T-cell (primary cell): Measurements from ENCODE around the gene NOL6. TPM values are rescaled to one million over a fixed set of nuclear protein-coding genes. Genes with fewer than 3 reads are reported as not detected.

Experiments
- ATAC-seq, 4 experiments: fragments of 200-7000 bp in 3 of 4; fragments of 150-1000 bp in 1 of 4; cut with Tn5 transposase; replicated peaks in 1 of 4; 1 replicate in 3 of 4; 2 replicates in 1 of 4; pipeline ENCODE4 v1.10.0; 2021; ENCODE audit warnings: moderate library complexity in 3 of 4, mild to moderate bottlenecking in 2 of 4, moderate number of reproducible peaks in 1 of 4
- CTCF ChIA-PET, 2 donors: fragments of 300-600 bp; sonication (Branson Sonifier 250); formaldehyde crosslinking; loops; one replicate each; lab custom pipeline; 2022; ENCODE audit warnings: antibody characterized with exemption in 2 of 2; lab: Charles Lee
- POLR2A ChIA-PET, 2 donors: fragments of 300-600 bp; sonication (Branson Sonifier 250); formaldehyde crosslinking; loops; one replicate each; lab custom pipeline; 2022; ENCODE audit warnings: antibody characterized with exemption in 2 of 2; lab: Charles Lee
- DNase-seq, 35 experiments: peaks; one replicate each; pipeline versions ENCODE4 v3.0.0 to v3.0.0-alpha.2; 2013 to 2023
- H3K27ac ChIP-seq: one replicate; pipeline ENCODE4 v1.5.1; 2013; ENCODE audit warnings: low read length
- H3K27me3 ChIP-seq, 2 experiments: replicated peaks in 1 of 2; 1 replicate in 1 of 2; 2 replicates in 1 of 2; pipeline versions ENCODE4 v1.6.1 to v1.7.0; 2013; ENCODE audit warnings: low read length in 1 of 2, mixed read lengths in 1 of 2; ENCODE audit not compliant: control insufficient read depth in 2 of 2, insufficient read depth in 2 of 2; ENCODE audit errors: extremely low read depth in 1 of 2
- H3K36me3 ChIP-seq, 2 donors: 1 replicate in 1 of 2; 2 replicates in 1 of 2; pipeline versions ENCODE4 v1.6.1 to v1.7.0; 2013; ENCODE audit warnings: low read length in 1 of 2; ENCODE audit not compliant: control insufficient read depth in 2 of 2, insufficient read depth in 1 of 2; ENCODE audit errors: extremely low read depth in 1 of 2
- H3K4me1 ChIP-seq, 2 experiments: 1 replicate in 1 of 2; 2 replicates in 1 of 2; pipeline versions ENCODE4 v1.6.1 to v1.7.0; 2013; ENCODE audit warnings: low read length in 2 of 2, mixed read lengths in 1 of 2; ENCODE audit not compliant: insufficient read depth in 2 of 2, control insufficient read depth in 1 of 2; ENCODE audit errors: extremely low read depth in 1 of 2
- H3K4me3 ChIP-seq, 2 donors: 1 replicate in 1 of 2; 2 replicates in 1 of 2; pipeline versions ENCODE4 v1.5.1 to v1.7.0; 2013; ENCODE audit warnings: mild to moderate bottlenecking in 2 of 2, low read length in 1 of 2, moderate library complexity in 1 of 2; ENCODE audit not compliant: control insufficient read depth in 1 of 2; ENCODE audit errors: extremely low read depth in 1 of 2
- H3K9me3 ChIP-seq: 2 replicates; pipeline ENCODE4 v1.7.0; 2013
- H3K27ac Mint-ChIP-seq, 2 donors: one replicate each; pipeline ENCODE4 v1.8.0; 2020 to 2021; ENCODE audit warnings: mild to moderate bottlenecking in 2 of 2, mixed read lengths in 2 of 2
- H3K27me3 Mint-ChIP-seq, 2 donors: one replicate each; pipeline ENCODE4 v1.8.0; 2021 to 2022; ENCODE audit warnings: mixed read lengths in 2 of 2
- H3K36me3 Mint-ChIP-seq: one replicate; pipeline ENCODE4 v1.8.0; 2021; ENCODE audit warnings: mixed read lengths
- H3K4me1 Mint-ChIP-seq, 3 donors: one replicate each; pipeline ENCODE4 v1.8.0; 2020 to 2022; ENCODE audit warnings: mixed read lengths in 3 of 3, mild to moderate bottlenecking in 1 of 3
- H3K4me3 Mint-ChIP-seq, 3 donors: one replicate each; pipeline ENCODE4 v1.8.0; 2020 to 2022; ENCODE audit warnings: mild to moderate bottlenecking in 3 of 3, mixed read lengths in 3 of 3, moderate library complexity in 3 of 3
- H3K9me3 Mint-ChIP-seq, 3 donors: one replicate each; pipeline ENCODE4 v1.8.0; 2020 to 2022; ENCODE audit warnings: mixed read lengths in 3 of 3
- WGBS: methylation state at CpG from one replicate; pipeline ENCODE4 v1.1.5; 2013; ENCODE audit warnings: missing lambda C conversion rate; ENCODE audit not compliant: insufficient coverage; 5-methylcytosine and 5-hydroxymethylcytosine counted together
- total RNA-seq, 35 experiments: library from RNA in 6 of 35; stranded (reverse) in 6 of 35; fragments of 120-200 nt in 1 of 35; gene quantifications; one replicate each; pipeline versions ENCODE4 v1.2.1 to v1.2.4 and lab custom pipeline; 2013 to 2026

The NOL6 gene
- total RNA-seq, 5 donors from 2014 or later (not counting 1 experiment from before 2014, with no cell fraction given) = 35.1 to 57.6 (median 47.1) TPM

DNA sequence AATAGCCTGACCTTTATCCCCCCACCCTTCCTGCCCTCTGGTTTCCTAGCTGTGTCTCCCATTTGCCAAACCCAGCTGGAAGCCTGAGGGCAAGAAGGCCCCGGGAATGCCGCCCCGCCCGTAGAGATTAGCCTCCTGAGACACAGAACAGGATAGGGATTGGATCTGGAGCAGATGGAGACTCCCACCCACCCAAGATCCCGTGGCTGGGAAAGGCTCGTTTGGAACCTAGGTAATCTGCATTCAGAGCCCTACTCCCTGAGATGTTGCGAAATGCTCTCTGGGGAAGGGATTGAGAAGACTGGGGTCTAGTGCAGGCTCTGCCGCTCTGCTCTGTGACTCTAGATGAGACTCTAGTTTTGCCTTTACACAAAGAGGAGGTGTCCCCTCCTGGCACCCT lies 37.3 kb downstream of the NOL6 start:
- no CpG with 5 or more reads among the region's 8 CpGs for WGBS
- Histone ChIP-seq H3K4me1 (no peaks in the 10 kb centered on the region), H3K36me3 (peaks cover 5 to 8% of the 10 kb centered on the region in 2 donors), H3K27me3 (no peaks in the 10 kb centered on the region), H3K27ac (no peak overlapping the region), H3K9me3 (no peaks in the 10 kb centered on the region), H3K4me3 (no peak overlapping the region)
- POLR2A ChIA-PET = interaction anchor here in 1 of 2 donors (0.5 kb wide), 1 partner anchor 9 kb away, joined by 7 read pairs; no protein-coding TSS in a partner anchor
- ATAC-seq (no peak), DNase-seq (no peak)
- Mint-ChIP-seq H3K27me3 (no peaks in the 10 kb centered on the region), H3K27ac (no peak overlapping the region), H3K9me3 (no peaks in the 10 kb centered on the region), H3K4me1 (peaks cover 9 to 28% (median 13%) of the 10 kb centered on the region in 3 donors), H3K36me3 (peaks cover 14% of the 10 kb centered on the region), H3K4me3 (no peak overlapping the region)
- CTCF ChIA-PET = no interaction called here

DNA sequence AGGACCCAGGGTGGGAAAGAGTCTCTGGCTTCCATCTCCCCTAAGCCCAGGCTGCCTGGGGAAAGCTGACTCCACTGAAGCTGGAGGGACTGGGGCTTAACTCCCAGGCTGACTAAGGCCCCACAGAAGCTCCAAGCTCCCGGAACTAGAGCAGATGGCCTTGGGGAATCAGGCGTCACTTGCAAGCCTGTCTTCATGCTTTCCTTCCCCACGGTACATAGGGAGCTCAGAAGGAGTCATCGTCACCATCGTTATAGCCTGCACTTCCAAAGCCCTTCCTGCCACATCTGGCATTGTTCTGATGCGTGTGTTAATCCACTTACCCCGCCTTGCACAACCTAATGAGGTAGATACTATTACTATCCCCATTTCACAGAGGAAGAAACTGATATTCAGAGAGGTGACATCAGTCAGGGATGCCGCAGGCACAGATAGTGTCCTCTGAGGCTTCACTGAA lies 37.9 kb downstream of the NOL6 start:
- Mint-ChIP-seq H3K36me3 (peaks cover 10% of the 10 kb centered on the region), H3K4me3 (no peak overlapping the region), H3K4me1 (peaks cover 9 to 26% (median 13%) of the 10 kb centered on the region in 3 donors), H3K9me3 (no peaks in the 10 kb centered on the region), H3K27ac (no peak overlapping the region), H3K27me3 (no peaks in the 10 kb centered on the region)
- no peak overlapping the region for H3K27ac ChIP-seq
- ChIA-PET CTCF (no interaction called here), POLR2A (interaction anchor here in 1 of 2 donors (0.5 kb wide), 1 partner anchor 8 kb away, joined by 7 read pairs; no protein-coding TSS in a partner anchor)
- H3K9me3 ChIP-seq = no peaks in the 10 kb centered on the region
- H3K4me1 ChIP-seq = no peaks in the 10 kb centered on the region
- H3K27me3 ChIP-seq = no peaks in the 10 kb centered on the region
- peaks cover 3 to 5% of the 10 kb centered on the region in 2 donors for H3K36me3 ChIP-seq
- DNase-seq (no peak), ATAC-seq (no peak)
- WGBS = 96% methylated on average over 3 of the region's 8 CpGs
- no peak overlapping the region for H3K4me3 ChIP-seq

DNA sequence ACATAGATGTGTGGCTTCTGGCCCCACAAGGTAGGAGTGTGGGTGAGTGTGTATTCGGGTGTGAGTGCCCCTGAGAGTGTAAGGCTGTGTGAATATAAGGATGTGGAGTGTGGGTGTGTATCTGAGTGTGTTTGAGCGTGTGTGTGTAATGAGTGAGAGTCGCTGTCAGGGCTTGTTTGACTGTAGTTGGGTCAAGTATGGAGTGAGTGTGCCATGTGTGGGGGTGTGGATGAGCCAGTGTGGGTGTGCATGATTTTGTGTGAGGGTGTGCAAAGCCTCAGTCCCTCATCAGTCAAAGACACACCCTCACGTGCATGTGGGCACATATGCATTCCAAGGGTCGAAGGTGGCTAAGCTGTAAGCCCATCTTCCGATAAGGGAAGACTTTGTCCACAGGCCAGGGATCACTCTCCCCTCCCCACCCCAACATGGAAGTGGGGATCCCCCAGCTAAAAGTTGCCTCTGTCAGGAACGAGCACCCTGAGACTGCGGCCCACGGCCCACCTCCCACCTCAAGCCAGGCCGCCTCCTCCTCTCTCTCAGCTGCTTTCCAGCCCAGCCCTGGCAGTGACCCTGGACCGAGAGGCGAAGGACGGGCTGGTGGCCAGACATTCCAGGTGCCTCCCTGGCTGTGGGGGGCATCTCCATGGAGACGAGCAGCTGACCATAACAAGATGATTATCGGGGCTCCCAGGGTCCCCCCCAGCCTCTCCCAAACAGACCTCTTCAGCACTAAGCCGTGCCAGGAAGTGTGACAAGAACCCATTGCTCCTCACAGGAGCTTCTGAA lies 39.2 kb downstream of the NOL6 start:
- DNase-seq (no peak), ATAC-seq (no peak)
- H3K4me3 ChIP-seq = no peak overlapping the region
- no peak overlapping the region for H3K27ac ChIP-seq
- Mint-ChIP-seq H3K36me3 (no peaks in the 10 kb centered on the region), H3K4me3 (no peak overlapping the region), H3K9me3 (no peaks in the 10 kb centered on the region), H3K27me3 (no peaks in the 10 kb centered on the region), H3K4me1 (peaks cover 0 to 14% (median 9%) of the 10 kb centered on the region in 3 donors), H3K27ac (no peak overlapping the region)
- ChIA-PET POLR2A (no interaction called here), CTCF (interaction anchor here in 1 of 2 donors (1.2 kb wide), 1 partner anchor 32 kb away, joined by 5 read pairs; no protein-coding TSS in a partner anchor)
- H3K36me3 ChIP-seq = no peaks in the 10 kb centered on the region
- H3K9me3 ChIP-seq = no peaks in the 10 kb centered on the region
- 79% methylated on average over 14 of the region's 16 CpGs for WGBS
- H3K4me1 ChIP-seq = no peaks in the 10 kb centered on the region
- no peaks in the 10 kb centered on the region for H3K27me3 ChIP-seq

DNA sequence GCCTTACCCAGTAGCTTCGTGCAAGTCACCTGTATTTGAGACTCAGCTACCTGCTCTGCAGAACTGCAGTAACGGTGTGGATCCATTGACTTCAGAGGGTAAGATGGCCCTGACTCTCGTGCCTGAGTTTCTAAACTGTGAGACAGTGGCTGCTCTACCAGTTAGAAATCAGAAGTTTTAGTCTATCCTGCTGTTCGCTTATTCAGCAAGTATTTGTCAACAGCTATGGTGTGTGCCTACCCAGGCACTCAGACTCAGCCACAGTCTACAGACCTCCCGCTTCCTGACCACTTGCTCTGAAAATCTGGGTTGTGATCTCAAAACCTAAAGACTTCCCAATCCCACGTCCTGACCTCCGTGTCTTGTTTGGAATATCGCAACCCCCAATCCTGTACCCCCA lies 39.9 kb downstream of the NOL6 start:
- DNase-seq (no peak), ATAC-seq (no peak)
- 82% methylated on average over 7 of the region's 8 CpGs for WGBS
- Mint-ChIP-seq H3K4me3 (no peak overlapping the region), H3K9me3 (no peaks in the 10 kb centered on the region), H3K27me3 (no peaks in the 10 kb centered on the region), H3K4me1 (peaks cover 0 to 14% (median 9%) of the 10 kb centered on the region in 3 donors), H3K27ac (no peak overlapping the region), H3K36me3 (no peaks in the 10 kb centered on the region)
- H3K36me3 ChIP-seq = no peaks in the 10 kb centered on the region
- no peaks in the 10 kb centered on the region for H3K9me3 ChIP-seq
- POLR2A ChIA-PET = no interaction called here
- no peak overlapping the region for H3K27ac ChIP-seq
- H3K27me3 ChIP-seq = no peaks in the 10 kb centered on the region
- no peaks in the 10 kb centered on the region for H3K4me1 ChIP-seq
- H3K4me3 ChIP-seq = no peak overlapping the region
- CTCF ChIA-PET = interaction anchor here (0.6 to 1.2 kb wide), 3 partner anchors 19 to 176 kb away, joined by 3 to 5 read pairs (median 3); no protein-coding TSS in a partner anchor

DNA sequence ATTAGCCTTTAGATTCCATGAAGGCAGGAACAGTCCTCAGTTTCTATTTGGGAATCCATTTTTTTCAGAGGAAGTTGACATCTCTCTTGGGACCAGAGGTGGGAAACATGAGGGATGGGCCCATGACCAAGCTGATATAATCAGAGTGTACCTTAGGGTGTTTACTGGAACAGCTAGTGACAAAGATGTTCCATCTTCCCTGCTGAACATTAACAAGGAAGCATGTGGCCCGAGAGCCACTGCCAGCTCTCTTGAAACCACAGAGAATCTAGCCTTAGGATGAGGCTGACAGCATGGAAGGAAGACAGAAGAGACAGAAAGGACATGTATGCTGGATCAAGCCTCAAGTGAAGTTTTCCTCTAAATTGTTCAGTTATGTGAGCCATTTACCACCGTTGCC lies 42.3 kb downstream of the NOL6 start:
- Mint-ChIP-seq H3K4me1 (peaks cover 4 to 12% (median 6%) of the 10 kb centered on the region in 3 donors), H3K27ac (no peak overlapping the region), H3K4me3 (no peak overlapping the region), H3K27me3 (no peaks in the 10 kb centered on the region), H3K36me3 (no peaks in the 10 kb centered on the region), H3K9me3 (no peaks in the 10 kb centered on the region)
- Histone ChIP-seq H3K4me3 (no peak overlapping the region), H3K27me3 (no peaks in the 10 kb centered on the region), H3K36me3 (no peaks in the 10 kb centered on the region), H3K9me3 (no peaks in the 10 kb centered on the region), H3K27ac (no peak overlapping the region), H3K4me1 (no peaks in the 10 kb centered on the region)
- DNase-seq = no peak
- 80% methylated on average over 1 of the region's 2 CpGs for WGBS
- no peak for ATAC-seq
- POLR2A ChIA-PET = interaction anchor here in 1 of 2 donors (0.7 kb wide), 1 partner anchor 35 kb away, joined by 4 read pairs; no protein-coding TSS in a partner anchor
- CTCF ChIA-PET = no interaction called here

DNA sequence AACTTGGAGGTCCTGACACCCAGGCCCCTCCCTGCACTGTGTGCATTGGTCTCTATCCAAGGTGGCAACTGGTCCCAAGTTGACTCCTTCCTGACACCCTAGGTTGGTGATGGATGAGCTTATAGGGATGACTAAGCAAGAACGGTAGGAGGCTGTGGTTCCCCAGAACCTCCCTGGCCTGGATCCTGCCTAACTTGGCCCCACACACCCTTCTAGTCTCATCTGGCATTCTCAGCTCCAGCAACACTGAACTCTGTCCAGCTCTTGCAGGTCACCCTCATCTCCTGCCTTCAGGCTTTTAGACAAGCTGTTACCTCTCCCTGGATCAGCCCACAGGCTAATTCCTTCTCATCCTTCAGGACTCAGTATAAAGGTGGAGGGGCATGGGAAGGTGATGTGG lies 42.8 kb downstream of the NOL6 start:
- ChIA-PET POLR2A (interaction anchor here in 1 of 2 donors (0.6 kb wide), 1 partner anchor 16 kb away, joined by 3 read pairs; the partner anchor contains the start of gene AQP3), CTCF (no interaction called here)
- H3K4me3 ChIP-seq = no peak overlapping the region
- peaks cover 6 to 12% (median 8%) of the 10 kb centered on the region in 3 donors for H3K4me1 Mint-ChIP-seq
- no peaks in the 10 kb centered on the region for H3K4me1 ChIP-seq
- H3K36me3 Mint-ChIP-seq = no peaks in the 10 kb centered on the region
- no peaks in the 10 kb centered on the region for H3K36me3 ChIP-seq
- H3K27ac ChIP-seq = no peak overlapping the region
- no peak overlapping the region for H3K4me3 Mint-ChIP-seq
- no peaks in the 10 kb centered on the region for H3K9me3 ChIP-seq
- DNase-seq = no peak
- WGBS = 50% methylated on average over 1 of the region's 1 CpG
- no peaks in the 10 kb centered on the region for H3K9me3 Mint-ChIP-seq
- no peaks in the 10 kb centered on the region for H3K27me3 ChIP-seq
- H3K27ac Mint-ChIP-seq = no peak overlapping the region
- H3K27me3 Mint-ChIP-seq = no peaks in the 10 kb centered on the region
- no peak for ATAC-seq
